Endothelial cell of hepatic sinusoid (primary cell): ENCODE results near the gene PPAN.

Experiments
- in situ Hi-C: cut with HindIII; loops from 2 replicates; pipeline ENCODE4 v1.10.0; 2017; ENCODE audit warnings: low sequenced_read_pairs

The PPAN gene

GRCh38 chr19:10106100-10106936 lies at the start of gene PPAN:
Gene PPAN, plus strand, starts transcription at chr19:10106362. Its CDS starts 33 bp downstream, at chr19:10106395.
- in situ Hi-C loops, result loop anchor here (25.0 kb wide), 1 partner anchor 169 kb away; the partner anchor contains the start of gene OLFM2

- in situ Hi-C loops, result no loop called here
These were observed 44.3 kb upstream of the PPAN start for GRCh38 chr19:10061717-10062310.

- in situ Hi-C loops, result no loop called here
These were observed 38.0 kb upstream of the PPAN start for GRCh38 chr19:10068205-10068604.

GRCh38 chr19:10069046-10069445 lies 37.1 kb upstream of the PPAN start:
- in situ Hi-C loops, result no loop called here

GRCh38 chr19:10070730-10071446 lies 35.3 kb upstream of the PPAN start:
- in situ Hi-C loops, result no loop called here

- in situ Hi-C loops, result no loop called here
These were observed 32.0 kb upstream of the PPAN start for GRCh38 chr19:10074153-10074552.

- in situ Hi-C loops, result no loop called here
These were observed 29.6 kb upstream of the PPAN start for GRCh38 chr19:10076535-10076934.

- in situ Hi-C loops, result no loop called here
These were observed 27.8 kb upstream of the PPAN start for GRCh38 chr19:10078329-10078728.

- in situ Hi-C loops, result no loop called here
These were observed 27.1 kb upstream of the PPAN start for GRCh38 chr19:10079031-10079453.

GRCh38 chr19:10083911-10084310 lies 22.3 kb upstream of the PPAN start:
- in situ Hi-C loops, result no loop called here

GRCh38 chr19:10084803-10085202 lies 21.4 kb upstream of the PPAN start:
- in situ Hi-C loops, result no loop called here

- in situ Hi-C loops, result no loop called here
These were observed 20.2 kb upstream of the PPAN start, which contains the start of gene SHFL for GRCh38 chr19:10085641-10086590. Gene SHFL, plus strand, starts transcription at chr19:10086317. Its CDS starts 111 bp downstream, at chr19:10086428.

- in situ Hi-C loops, result no loop called here
These were observed 19.5 kb upstream of the PPAN start for GRCh38 chr19:10086591-10087192.

GRCh38 chr19:10087296-10088061 lies 18.7 kb upstream of the PPAN start:
- in situ Hi-C loops, result no loop called here

GRCh38 chr19:10088949-10089554 lies 17.1 kb upstream of the PPAN start:
- in situ Hi-C loops, result no loop called here

- in situ Hi-C loops, result no loop called here
These were observed 16.3 kb upstream of the PPAN start for GRCh38 chr19:10089801-10090375.

- in situ Hi-C loops, result no loop called here
These were observed 14.8 kb upstream of the PPAN start for GRCh38 chr19:10091370-10091687.

- in situ Hi-C loops, result no loop called here
These were observed 14.1 kb upstream of the PPAN start for GRCh38 chr19:10091895-10092641.
